Liver (tissue), 3 donors: ENCODE results near the gene PARD3.

Experiments used
- ATF3 ChIP-seq: IDR thresholded peaks from 2 replicates; pipeline ENCODE4 v1.6.1; 2016; ENCODE audit warnings: antibody characterized with exemption
- CTCF ChIP-seq: fragments of 150-350 bp; IDR thresholded peaks from 2 replicates; pipeline ENCODE4 v1.5.1; 2017; ENCODE audit warnings: improper control_type of control experiment, low read depth, low read length; ENCODE audit not compliant: missing input control
- FOXA1 ChIP-seq: IDR thresholded peaks from 2 replicates; pipeline ENCODE4 v1.6.1; 2016; ENCODE audit warnings: antibody characterized with exemption
- FOXA2 ChIP-seq: IDR thresholded peaks from 2 replicates; pipeline ENCODE4 v1.6.1; 2016; ENCODE audit warnings: antibody characterized with exemption
- RAD21 ChIP-seq, 2 donors: IDR thresholded peaks; 2 replicates each; pipeline ENCODE4 v1.6.1; 2016; ENCODE audit warnings: antibody characterized with exemption in 2 of 2, mild to moderate bottlenecking in 2 of 2
- REST ChIP-seq: IDR thresholded peaks from 2 replicates; pipeline ENCODE4 v1.6.1; 2016; ENCODE audit warnings: antibody characterized with exemption, mild to moderate bottlenecking
- RXRA ChIP-seq, 2 donors: IDR thresholded peaks; 2 replicates each; pipeline ENCODE4 v1.6.1; 2017 to 2018; ENCODE audit warnings: antibody characterized with exemption in 2 of 2, mild to moderate bottlenecking in 1 of 2
- donor health status: healthy.
- donor health status: healthy.

- no peak for TF ChIP-seq CTCF
- TF ChIP-seq ATF3, result no peak
- TF ChIP-seq RXRA (IDR thresholded peaks at IDR 0.05), result no peak
- no peak for TF ChIP-seq FOXA2
- peak in 1 of 2 donors; percentile 32 for TF ChIP-seq RAD21 (IDR thresholded peaks at IDR 0.05)
- TF ChIP-seq FOXA1, result no peak
- TF ChIP-seq REST, result no peak
These were observed 733.1 kb downstream of the PARD3 start for GRCh38 chr10:34081948-34082347.
